Ishikawa (cell line): ENCODE measurements around the gene LXN.

Source experiments
- CEBPB ChIP-seq: IDR thresholded peaks from 2 replicates; pipeline ENCODE4 v1.6.1; 2012
- CREB1 ChIP-seq: IDR thresholded peaks from 2 replicates; pipeline ENCODE4 v1.6.1; 2012; ENCODE audit warnings: low read depth
- EGR1 ChIP-seq: IDR thresholded peaks from 2 replicates; pipeline ENCODE4 v1.6.1; 2012
- EP300 ChIP-seq: IDR thresholded peaks from 2 replicates; pipeline ENCODE4 v1.6.1; 2012; ENCODE audit warnings: borderline replicate concordance
- FOXM1 ChIP-seq: IDR thresholded peaks from 2 replicates; pipeline ENCODE4 v1.6.1; 2012; ENCODE audit warnings: low read depth, borderline replicate concordance
- MAX ChIP-seq: IDR thresholded peaks from 2 replicates; pipeline ENCODE4 v1.6.1; 2012
- NFIC ChIP-seq: IDR thresholded peaks from 2 replicates; pipeline ENCODE4 v1.6.1; 2012
- RAD21 ChIP-seq: IDR thresholded peaks from 2 replicates; pipeline ENCODE4 v1.6.1; 2012; ENCODE audit warnings: low read depth
- REST ChIP-seq: IDR thresholded peaks from 2 replicates; pipeline ENCODE4 v1.6.1; 2012; ENCODE audit warnings: low read depth, mild to moderate bottlenecking
- TAF1 ChIP-seq: IDR thresholded peaks from 2 replicates; pipeline ENCODE4 v1.6.1; 2012; ENCODE audit warnings: low read depth, mild to moderate bottlenecking
- TCF12 ChIP-seq: IDR thresholded peaks from 2 replicates; pipeline ENCODE4 v1.6.1; 2012; ENCODE audit warnings: low read depth
- TEAD4 ChIP-seq: IDR thresholded peaks from 2 replicates; pipeline ENCODE4 v1.6.1; 2012
- USF1 ChIP-seq: IDR thresholded peaks from 2 replicates; pipeline ENCODE4 v1.6.1; 2012
- YY1 ChIP-seq: IDR thresholded peaks from 2 replicates; pipeline ENCODE4 v1.6.1; 2012; ENCODE audit warnings: low read depth
- ZBTB7A ChIP-seq: IDR thresholded peaks from 2 replicates; pipeline ENCODE4 v1.6.1; 2012; ENCODE audit warnings: low read depth

LXN gene

GRCh38 chr3:158711886-158712285 lies 39.4 kb upstream of the LXN start:
- TF ChIP-seq USF1 (no peak), FOXM1 (no peak), ZBTB7A (no peak)

- TF ChIP-seq EP300 = no peak
- no peak for TF ChIP-seq ZBTB7A
- TF ChIP-seq MAX = no peak
- no peak for TF ChIP-seq CREB1
- TF ChIP-seq NFIC = no peak
- no peak for TF ChIP-seq USF1
- no peak for TF ChIP-seq FOXM1
- no peak for TF ChIP-seq TEAD4
- no peak for TF ChIP-seq TCF12
- TF ChIP-seq YY1 = no peak
- no peak for TF ChIP-seq EGR1
- TF ChIP-seq RAD21 = no peak
- TF ChIP-seq CEBPB = no peak
- TF ChIP-seq REST = no peak
- TF ChIP-seq TAF1 = no peak
These were observed 38.2 kb upstream of the LXN start for GRCh38 chr3:158710601-158711000.

GRCh38 chr3:158709666-158710083 lies 37.2 kb upstream of the LXN start:
- TF ChIP-seq ZBTB7A (no peak), REST (no peak), USF1 (no peak), RAD21 (no peak), TEAD4 (no peak), MAX (no peak), NFIC (no peak), EGR1 (no peak), FOXM1 (no peak), CEBPB (no peak), EP300 (no peak), CREB1 (no peak), TAF1 (no peak), YY1 (no peak), TCF12 (no peak)

GRCh38 chr3:158703566-158703965 lies 31.1 kb upstream of the LXN start:
- TF ChIP-seq CEBPB (no peak), TCF12 (no peak), RAD21 (no peak), ZBTB7A (no peak), EP300 (no peak), USF1 (no peak), MAX (no peak), YY1 (no peak), REST (no peak), TAF1 (no peak), CREB1 (no peak), FOXM1 (no peak), NFIC (no peak), TEAD4 (no peak)
